Measurements from ENCODE around the gene CLIP2.

GRCh38 chr7:74292757-74293576 is 3.8 kb downstream of the CLIP2 start:
- TF ChIP-seq CTCF (IDR thresholded peaks at IDR 0.05) (no peak), POLR2A (IDR thresholded peaks at IDR 0.05; ENCODE audit: low read depth) (no peak), POLR2AphosphoS5 (IDR thresholded peaks at IDR 0.05) (no peak), EP300 (IDR thresholded peaks at IDR 0.05) (no peak)

All from esophagus muscularis mucosa (tissue), 4 donors.